ENCODE measurements around the gene AGFG1.

DNA sequence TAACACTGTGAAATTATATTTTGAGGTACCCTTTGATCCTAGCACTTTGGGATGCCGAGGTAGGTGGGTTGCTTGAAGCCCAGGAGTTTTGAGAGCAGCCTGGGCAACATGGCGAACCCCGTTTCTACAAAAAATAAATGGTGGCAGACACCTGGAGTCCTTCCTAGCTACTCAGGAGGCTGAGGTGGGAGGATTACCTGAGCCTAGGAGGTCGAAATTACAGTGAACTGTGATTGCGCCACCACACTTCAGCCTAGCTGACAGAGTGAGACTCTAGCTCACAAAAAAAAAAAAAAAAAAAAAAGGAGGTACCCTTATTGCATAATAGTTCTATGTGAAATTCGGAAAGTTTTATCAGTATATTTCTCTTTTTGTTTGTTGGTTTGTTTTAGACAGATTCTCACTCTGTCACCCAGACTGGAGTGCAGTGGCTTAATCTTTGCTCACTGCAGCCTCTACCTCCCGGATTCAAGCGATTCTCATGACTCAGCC is 67.6 kb downstream of the AGFG1 start:
- no peak for TF ChIP-seq YY1 (IDR thresholded peaks at IDR 0.05; ENCODE audit: extremely low read depth, insufficient replicate concordance, low read depth, low read length)
- no peak for TF ChIP-seq ZFX (IDR thresholded peaks at IDR 0.05)
- no peak for TF ChIP-seq CTCF (IDR thresholded peaks at IDR 0.05 in 2 of 3, conservative IDR thresholded peaks at IDR 0.05 in 1 of 3; ENCODE audit: borderline replicate concordance in 1 of 3, insufficient read depth in 1 of 3, low read depth in 2 of 3, low read length in 2 of 3)
- TF ChIP-seq REST (IDR thresholded peaks at IDR 0.05; ENCODE audit: low read depth): no peak
- TF ChIP-seq MAX (IDR thresholded peaks at IDR 0.05): no peak
- TF ChIP-seq POLR2AphosphoS5 (IDR thresholded peaks at IDR 0.05; ENCODE audit: low read depth, low read length): no peak
- TF ChIP-seq CEBPB (IDR thresholded peaks at IDR 0.05; ENCODE audit: low read depth): no peak
- no peak for TF ChIP-seq POLR2A (IDR thresholded peaks at IDR 0.05; ENCODE audit: borderline replicate concordance, extremely low read depth, insufficient read depth, insufficient read length)
- no peak for TF ChIP-seq EZH2 (IDR thresholded peaks at IDR 0.05)

Data from HCT116 (cell line).